AG20443 (cell line): Measurements from ENCODE around the gene C1orf53.

Source experiments
- DNase-seq: peaks from one replicate; pipeline ENCODE4 v3.0.0; 2012; ENCODE audit warnings: low spot score, mixed read lengths

The C1orf53 gene

GRCh38 chr1:197908716-197909220 lies 6.3 kb downstream of the C1orf53 start:
- DNase-seq = peak; percentile 36

GRCh38 chr1:197909384-197909783 lies 7.0 kb downstream of the C1orf53 start:
- DNase-seq = no peak

GRCh38 chr1:197910120-197910991 lies 7.9 kb downstream of the C1orf53 start:
- DNase-seq = no peak

DNA sequence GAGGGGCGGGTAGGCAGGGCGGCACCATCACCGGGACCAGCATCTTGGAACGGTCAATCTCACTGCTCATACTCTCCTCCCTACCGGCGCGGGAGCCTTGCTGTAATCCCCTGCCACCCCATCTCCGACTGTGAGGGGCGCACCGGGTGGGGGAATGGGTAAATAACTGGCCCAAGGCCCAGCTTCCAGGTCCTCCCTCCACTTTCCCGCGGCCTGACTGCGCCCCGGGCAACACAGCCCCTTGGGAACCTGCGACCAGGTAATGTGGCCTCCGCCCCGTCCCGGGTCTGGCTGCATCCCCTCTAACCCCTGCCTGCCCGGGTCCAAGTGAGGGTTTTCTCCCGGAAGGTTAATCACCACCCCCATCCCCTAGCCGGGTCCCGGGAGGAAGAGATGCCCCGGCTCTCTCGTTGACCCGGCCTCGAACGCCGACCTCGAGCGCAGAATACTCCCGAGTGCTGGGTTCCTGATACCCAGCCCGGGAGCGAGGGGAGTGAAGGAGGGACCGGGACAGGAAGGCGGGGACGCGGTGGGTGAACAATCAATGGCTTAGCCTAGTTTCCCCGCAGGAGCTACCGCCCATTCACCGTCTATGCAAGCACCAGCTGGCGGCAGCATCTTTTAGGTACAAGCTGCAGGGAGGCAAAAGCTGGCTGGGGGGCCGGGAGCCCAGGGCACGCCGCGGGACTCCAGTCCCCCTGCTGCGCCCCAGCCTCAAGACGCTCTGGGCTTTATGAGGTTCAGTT lies 8.9 kb downstream of the C1orf53 start:
- DNase-seq = peak; percentile 36

GRCh38 chr1:197911857-197912696 lies 9.6 kb downstream of the C1orf53 start:
- DNase-seq = no peak

DNA sequence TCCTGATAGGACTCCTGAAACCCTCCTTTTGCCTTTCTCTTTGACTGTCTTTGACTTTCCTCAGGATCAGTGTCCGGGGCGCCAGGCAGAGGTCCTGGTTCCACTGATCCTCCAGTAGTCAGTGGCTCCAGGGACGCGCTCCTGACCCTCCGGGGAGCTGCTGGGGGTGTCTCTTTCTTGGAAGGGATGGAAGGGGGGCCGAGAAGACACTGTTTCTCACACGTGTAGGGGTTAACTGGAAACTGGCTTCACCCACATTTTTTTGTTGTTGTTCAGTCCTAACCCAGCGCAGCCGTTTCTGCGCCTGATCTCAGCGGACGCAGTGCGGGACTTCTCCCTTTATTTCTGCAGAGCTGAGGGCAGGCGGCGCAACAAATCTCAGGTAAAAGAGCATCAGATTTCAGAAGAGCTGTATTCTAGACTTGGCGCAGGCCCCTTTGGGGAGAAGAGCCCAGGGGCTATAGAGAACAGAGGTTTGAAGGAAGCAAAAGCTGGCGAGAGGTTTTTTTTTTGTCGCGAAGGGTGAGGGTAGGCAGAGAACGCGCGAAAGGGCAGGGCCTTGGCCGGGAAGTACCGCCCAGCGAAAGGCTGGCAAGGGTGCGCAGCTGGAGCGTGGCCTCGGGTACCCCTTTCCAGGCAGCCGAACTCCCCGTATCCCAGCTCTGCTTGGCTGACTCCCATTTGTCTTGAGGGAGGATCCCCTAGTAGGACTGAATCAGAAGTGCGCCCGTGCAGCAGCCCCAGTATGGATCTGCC lies 10.5 kb downstream of the C1orf53 start:
- no peak for DNase-seq

- no peak for DNase-seq
Measured at GRCh38 chr1:197913495-197914276, 11.3 kb downstream of the C1orf53 start.

- DNase-seq = no peak
Measured at GRCh38 chr1:197914510-197914909, 12.1 kb downstream of the C1orf53 start.

DNA sequence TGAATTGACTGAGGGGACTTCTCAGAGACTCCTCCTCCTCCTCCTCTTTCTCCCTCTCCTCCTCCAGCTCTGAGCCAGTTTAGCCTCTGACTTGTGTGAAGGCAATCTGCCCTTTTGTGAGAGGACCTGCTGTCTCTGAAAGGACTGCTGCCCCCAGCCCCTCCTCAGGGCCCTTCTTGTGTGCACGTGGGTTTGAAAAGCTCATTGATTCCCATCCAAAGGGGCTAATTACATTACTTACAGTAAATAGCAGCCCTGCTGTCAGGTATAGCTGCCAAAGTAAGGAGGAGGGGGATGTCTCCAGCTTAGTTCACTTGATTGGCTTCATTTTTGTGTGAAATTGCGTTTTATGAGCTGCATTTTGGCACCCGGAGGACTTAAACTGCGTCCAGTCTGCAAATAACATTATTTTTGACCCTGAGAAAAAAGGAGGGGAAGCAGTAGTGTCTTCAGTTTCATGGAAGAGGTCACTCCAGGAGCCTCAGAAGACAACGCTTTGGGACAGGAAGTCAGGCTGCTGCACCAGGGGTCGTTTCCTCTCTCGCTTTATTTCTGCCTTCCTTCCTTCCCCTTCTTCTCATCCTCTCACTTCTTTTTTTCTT lies 12.9 kb downstream of the C1orf53 start:
- DNase-seq = no peak

- DNase-seq = peak; percentile 86
Measured at GRCh38 chr1:197915862-197916499, 13.6 kb downstream of the C1orf53 start.

DNA sequence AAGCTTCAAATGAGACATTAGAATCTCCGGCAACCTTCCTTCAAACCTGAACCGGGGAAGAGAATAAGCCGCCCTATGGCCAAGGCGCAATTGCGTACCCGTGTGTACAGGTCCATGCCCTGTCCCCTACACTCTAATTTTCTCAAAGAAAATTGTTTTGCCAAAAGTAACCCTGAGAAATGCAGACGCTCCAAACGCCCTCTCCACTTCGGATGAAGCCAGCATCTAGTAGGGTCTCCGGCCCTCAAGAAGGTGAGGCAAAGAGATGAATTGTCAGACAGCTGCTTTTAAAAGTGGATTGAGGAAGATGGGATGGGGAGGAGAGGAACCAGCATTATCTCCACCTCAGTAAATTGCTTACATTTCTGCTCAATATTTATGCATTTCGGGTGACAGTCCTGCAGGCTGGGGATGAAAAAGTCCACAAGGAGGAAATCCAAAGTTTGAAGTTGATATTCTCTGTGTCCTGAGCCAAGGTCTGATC lies 14.1 kb downstream of the C1orf53 start:
- DNase-seq = no peak

GRCh38 chr1:197917805-197918651 lies 15.6 kb downstream of the C1orf53 start:
- no peak for DNase-seq

GRCh38 chr1:197918807-197919345 lies 16.4 kb downstream of the C1orf53 start:
- DNase-seq = no peak

- DNase-seq = no peak
Measured at GRCh38 chr1:197919346-197920066, 17.1 kb downstream of the C1orf53 start.

- no peak for DNase-seq
Measured at GRCh38 chr1:197920067-197920396, 17.6 kb downstream of the C1orf53 start.

GRCh38 chr1:197920414-197921117 lies 18.1 kb downstream of the C1orf53 start:
- no peak for DNase-seq
